Measurements from ENCODE around the gene ASTL.

Gene ASTL

GRCh38 chr2:96124406-96125265 lies 13.7 kb downstream of the ASTL start:
- DNase-seq, result no peak

- DNase-seq, result no peak
These were observed 14.4 kb downstream of the ASTL start for GRCh38 chr2:96123936-96124335.

- DNase-seq, result no peak
These were observed 15.0 kb downstream of the ASTL start for GRCh38 chr2:96123290-96123689.

GRCh38 chr2:96122391-96122790 lies 15.9 kb downstream of the ASTL start:
- no peak for DNase-seq

DNA sequence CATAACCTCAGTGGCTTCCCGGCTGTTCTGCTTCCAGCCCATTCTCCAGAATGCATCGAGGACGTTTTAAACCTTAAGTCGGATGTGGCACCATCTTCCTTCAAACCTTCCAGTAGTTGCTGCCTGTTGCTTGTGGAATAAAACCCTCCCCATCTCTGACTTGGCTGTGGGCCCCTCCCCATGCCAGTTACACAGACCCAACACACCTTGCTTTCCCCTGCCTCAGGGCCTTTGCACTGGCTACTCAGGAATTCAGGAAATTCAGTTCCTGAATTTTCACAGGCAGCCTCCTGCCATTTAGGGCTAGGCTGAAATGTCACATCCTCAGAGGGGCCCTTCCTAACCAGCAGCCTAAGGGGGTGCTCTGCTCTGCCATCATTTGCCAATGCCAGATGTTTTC lies 16.9 kb downstream of the ASTL start:
- no peak for DNase-seq

- DNase-seq, result no peak
These were observed 17.3 kb downstream of the ASTL start for GRCh38 chr2:96120991-96121390.

DNA sequence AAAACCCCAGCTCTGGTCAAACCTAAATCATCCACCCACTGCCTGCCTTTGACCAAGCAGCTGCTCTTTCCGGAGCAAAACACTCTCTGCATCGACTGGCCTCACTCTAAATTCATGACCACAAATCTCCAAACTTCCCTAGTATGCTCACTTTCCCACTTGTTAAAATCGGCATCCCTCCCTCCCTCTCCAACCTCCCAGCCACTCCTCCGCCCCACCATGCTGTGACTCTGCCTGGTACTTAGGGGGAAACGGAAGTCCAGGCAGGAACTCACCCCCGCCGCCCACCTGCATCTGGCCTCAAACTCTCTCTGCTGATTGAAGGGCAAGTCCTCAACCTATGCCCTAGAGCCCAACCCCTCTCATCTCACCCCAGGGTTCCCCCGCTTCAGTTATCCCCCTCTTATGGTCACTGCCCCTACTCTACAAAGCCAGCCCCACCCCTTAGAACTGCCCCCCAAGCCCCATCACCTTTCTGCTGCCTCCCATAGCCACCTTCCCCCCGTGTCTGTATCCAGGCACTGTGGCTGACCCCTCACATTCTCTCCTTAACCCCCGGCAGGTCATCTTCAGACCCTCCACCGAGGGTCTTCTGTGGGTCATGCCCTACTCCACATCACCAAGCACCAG lies 18.1 kb downstream of the ASTL start:
- no peak for DNase-seq

GRCh38 chr2:96119389-96119751 lies 18.9 kb downstream of the ASTL start:
- DNase-seq, result no peak

DNA sequence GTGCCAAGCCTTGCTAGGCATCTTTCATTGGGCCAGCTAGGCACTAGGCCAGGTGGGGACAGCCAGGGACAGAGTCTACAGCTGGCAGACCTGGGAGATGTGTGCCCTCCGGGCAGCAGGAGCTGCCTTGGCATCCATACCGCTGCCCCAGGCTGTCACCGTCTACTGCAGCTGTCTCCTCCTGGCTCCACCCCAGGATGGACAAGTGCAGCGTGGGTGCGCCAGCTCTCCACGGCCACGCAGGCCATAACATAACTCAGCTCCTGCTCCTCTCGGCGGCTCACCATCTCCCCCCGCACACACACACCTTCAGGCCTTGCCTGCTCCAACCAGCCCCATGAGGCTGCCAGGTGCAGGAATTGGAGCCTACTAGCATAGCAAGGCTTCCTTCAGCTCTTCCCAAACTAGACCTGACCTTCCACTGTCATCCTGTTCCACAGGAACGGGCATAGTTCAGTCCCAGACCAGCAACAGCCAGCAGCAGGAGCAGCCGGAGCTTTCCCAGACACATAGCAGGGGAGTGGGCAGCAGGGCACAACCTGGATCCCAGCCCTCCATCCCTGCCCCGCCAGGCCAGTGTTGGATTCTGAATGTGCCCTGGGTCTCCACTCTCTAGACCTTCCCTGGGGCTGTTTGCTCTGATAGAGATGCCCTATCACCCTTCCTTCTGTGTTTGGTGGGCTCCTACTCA lies 19.5 kb downstream of the ASTL start:
- DNase-seq, result no peak

DNA sequence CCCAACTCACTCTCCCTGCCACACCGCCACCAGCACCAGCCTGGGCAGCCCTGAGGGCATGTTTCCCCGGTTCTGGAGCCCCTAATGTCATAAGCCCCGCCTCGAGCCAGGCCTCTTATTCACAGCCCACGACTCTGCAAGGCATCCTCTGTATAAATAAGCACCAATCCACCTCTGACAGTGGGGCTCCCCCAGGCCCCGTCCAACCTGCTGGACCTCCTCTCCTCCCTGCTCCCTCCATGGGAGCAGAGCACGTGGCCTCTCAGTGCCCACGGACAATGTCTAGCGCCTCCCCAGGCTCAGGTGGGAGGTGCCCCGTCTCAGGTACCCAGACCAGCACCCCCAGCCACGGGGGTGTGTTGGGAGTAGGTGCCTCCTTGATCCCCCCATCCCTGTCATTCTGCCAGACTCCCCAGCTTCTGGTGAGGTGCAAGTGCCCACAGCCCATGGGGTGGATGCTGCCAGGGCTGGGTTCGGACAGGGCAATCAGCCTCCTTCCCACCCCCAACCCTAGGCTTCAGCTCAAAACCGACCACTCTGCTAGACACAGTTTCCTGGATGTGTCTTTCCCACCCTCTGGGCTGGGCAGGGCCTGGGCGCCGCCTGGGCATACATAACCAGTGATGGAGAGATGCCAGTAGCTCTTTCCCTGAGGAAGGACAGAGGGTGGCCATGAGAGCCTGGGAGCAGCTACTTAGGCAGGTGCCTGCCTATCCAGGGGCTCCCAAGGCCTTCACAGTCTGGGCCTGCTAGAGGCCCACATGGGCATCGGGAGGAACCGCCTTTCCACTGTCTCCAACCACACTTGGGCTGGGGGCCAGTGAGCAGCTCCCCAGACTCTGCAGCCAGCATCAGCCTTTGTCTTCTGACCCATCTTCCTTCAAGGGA lies 20.4 kb downstream of the ASTL start:
- no peak for DNase-seq

- no peak for DNase-seq
These were observed 21.3 kb downstream of the ASTL start for GRCh38 chr2:96116879-96117533.

GRCh38 chr2:96116424-96116878 lies 21.9 kb downstream of the ASTL start, which contains the start of gene ADRA2B:
Gene ADRA2B (minus strand): TSS chr2:96116571. CDS start chr2:96116149, 422 bp downstream.
- DNase-seq, result no peak

DNA sequence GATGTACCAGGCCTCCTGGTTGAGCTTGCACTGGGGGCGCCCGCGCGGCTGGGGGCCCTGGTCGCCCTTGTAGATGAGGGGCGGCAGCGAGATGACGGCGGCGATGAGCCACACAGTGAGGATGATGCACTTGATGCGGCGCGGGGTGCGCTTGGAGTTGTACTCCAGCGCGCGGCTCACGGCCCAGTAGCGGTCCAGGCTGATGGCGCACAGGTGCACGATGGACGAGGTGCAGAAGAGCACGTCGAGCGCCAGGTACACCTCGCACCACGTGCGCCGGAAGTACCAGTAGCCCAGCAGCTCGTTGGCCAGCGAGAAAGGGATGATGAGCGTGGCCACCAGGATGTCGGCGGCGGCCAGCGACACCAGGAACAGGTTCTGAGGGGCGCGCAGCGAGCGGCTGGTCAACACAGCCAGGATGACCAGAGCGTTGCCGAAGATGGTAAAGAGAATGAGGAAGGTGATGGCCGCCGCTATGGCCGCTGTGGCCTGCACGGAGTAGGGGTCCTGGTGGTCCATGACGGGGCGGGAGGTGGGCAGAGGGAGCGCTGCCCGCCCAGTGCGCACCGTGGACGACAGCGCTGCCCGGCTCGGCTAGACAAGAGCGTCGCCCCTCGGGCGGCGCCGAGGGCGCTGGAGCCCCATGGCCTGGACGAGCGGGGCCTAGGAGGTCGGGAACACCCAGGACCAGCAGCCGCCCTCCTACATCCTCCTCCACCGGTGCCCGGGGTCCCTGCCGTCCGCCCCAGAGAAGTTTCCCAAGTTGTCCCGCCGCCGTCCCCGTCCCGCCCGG lies 22.5 kb downstream of the ASTL start:
- no peak for DNase-seq

DNA sequence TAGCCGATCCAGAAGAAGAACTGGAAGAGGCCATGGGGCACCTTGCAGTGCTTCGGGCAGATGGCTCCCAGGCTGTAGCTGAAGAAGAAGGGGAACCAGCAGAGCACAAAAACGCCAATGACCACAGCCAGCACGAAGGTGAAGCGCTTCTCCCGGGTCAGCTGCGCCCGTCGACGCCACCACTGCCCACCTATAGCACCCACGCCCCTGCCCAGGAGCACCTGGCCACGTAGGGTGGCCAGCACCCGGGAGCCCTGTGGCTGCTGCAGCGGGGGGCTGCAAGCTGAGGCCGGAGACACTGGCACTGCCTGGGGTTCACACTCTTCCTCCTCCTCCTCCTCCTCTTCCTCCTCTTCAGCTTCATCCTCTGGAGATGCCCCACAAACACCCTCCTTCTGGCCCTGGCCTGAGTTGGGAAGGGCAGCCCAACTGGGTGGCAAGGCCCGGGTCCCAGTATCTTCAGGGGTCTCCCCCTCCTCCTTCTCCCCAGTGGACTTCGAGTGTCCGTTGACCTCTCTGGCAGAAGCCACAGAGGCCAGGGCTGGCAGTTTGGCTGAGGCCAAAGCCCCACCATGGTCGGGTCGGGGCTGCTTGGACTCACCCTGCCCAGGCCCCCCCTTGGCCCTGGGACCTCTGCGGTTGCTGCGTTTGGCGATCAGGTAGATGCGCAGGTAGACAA lies 23.3 kb downstream of the ASTL start:
- DNase-seq, result no peak

DNA sequence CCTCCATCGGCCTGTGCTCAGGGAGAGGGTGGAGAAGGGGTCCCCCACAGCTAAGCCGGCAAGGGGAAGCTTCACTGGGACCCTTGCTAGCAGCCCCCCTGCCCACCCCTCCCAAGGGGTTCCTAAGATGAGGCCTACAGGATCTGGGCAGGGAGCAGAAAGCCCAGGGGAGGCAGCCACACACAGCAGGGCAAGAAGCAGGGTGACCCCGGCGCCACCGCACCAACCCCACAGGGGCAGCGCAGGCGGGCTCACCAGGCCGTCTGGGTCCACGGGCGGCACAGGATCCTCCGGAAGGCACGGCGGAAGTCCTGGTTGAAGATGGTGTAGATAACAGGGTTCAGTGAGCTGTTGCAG lies 23.8 kb downstream of the ASTL start:
- no peak for DNase-seq

GRCh38 chr2:96113951-96114350 lies 24.4 kb downstream of the ASTL start:
- no peak for DNase-seq

DNA sequence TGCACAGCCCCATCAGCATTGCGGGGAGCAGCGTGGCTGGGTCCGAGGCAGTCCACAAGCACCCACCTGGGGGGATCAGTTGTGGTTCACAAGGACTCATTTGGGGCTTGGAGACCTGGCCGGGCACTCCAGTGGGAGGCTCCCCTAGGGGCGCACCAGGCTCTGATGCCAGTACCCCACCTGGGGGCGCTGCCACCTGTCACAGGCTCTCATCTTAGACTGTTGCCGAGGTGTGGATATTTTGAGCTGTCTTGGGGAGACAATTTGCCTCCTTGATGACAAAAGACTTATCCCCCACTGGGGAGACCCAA lies 25.0 kb downstream of the ASTL start:
- DNase-seq, result no peak

DNA sequence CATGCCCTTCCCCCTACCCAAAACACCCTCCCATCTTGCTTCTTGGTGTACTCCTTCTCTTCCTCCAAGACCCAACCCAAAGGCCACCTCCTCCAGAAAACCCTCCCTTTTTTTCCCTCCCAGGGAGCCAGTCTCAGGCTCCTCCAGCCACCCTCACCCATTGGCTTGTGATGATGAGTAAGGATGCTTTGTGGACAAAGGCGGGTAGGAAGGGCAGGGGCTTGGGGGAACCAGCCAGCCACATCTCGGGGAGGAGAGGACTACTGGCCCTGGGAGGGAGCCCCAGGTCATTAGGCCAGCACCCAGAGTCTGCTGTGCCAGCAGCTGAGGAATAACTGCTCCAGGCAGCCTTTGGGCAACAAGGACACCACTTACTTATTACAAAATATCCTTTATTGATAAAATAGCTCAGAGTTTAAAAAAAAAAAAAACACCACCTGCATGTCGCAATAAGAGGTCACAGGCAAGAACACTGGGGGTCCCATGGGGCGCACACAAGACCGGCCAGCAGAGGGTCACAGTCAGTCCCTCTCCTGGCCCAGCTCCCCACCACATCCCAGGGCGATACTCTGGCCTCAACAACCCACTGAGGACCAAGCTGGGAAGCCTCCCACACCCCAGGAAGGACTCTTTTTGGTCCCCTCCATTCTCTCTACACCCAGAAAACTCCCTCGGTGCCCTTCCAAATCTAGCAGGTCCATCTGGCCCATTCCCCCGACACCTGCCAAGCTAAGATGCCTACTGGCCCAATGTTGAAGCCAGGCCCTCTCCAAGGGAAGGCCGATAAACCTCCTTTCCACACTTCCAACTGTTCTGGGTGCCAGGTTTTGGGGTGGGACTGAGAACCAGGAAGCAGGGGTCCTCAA lies 25.6 kb downstream of the ASTL start:
- no peak for DNase-seq

DNA sequence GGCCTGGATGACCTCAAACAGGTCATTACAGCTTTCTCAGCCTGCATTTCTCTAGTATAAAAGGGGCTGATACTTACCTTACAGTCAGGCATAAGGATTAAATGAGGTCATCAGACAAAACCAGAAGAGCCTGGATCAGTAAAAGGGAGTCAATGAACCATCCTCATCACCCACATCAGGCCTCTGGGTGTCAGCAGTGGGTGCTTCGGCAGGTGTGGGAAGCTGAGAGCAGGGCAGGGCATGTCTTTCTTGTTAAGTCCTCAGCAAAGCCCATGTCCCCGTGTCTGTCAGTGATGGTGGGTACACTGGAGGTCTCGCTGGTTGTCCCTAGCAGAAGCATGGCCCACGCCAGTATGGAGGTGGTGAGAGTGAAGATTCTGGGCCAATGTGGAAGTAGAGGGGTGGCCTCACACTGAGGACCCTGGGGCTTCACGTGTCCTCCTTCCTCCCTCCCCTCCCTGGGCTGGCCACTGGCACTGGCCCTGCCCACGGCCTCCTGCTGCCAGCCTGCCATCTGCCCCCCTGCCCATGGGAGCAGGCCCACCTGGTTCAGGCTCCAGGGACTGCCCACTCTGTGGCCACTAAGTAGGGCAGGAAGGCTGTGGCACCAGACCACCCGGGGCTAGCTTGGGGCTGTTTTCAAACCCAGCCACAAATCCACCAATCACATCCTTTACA lies 26.3 kb downstream of the ASTL start:
- DNase-seq, result no peak

Measured in SHP77 treated with DMSO at 0.1 percent for 48 hours (cell line).